Endothelial cell of umbilical vein (primary cell): ENCODE data around the gene DIAPH3. TPM values are rescaled to one million over a fixed set of nuclear protein-coding genes. Genes with fewer than 3 reads are reported as not detected.

Experiments used
- BruUV-seq: library from RNA; stranded (reverse); fragments of 400-500 nt; replicated peaks from 2 replicates; lab custom pipeline; 2021; lab: Mats Ljungman, UMichigan
- CTCF ChIA-PET: fragments of 300-600, 350-600 bp; sonication (Branson Sonifier 250); formaldehyde crosslinking; loops from one replicate; lab custom pipeline; 2021; ENCODE audit warnings: antibody characterized with exemption, inconsistent platforms; lab: Charles Lee
- POLR2A ChIA-PET: fragments of 300-600, 350-600 bp; sonication (Branson Sonifier 250); formaldehyde crosslinking; loops from one replicate; lab custom pipeline; 2021; ENCODE audit warnings: antibody characterized with exemption, inconsistent platforms; lab: Charles Lee
- DNase-seq: peaks from one replicate; pipeline ENCODE4 v3.0.0-alpha.2; 2011; ENCODE audit warnings: low read depth, low spot score
- FAIRE-seq: peaks from 2 replicates; lab custom pipeline; 2011; peaks lifted over from hg19 to GRCh38; lab: Jason Lieb, UNC
- H2AFZ ChIP-seq: 2 replicates; pipeline ENCODE4 v1.6.0; 2012; ENCODE audit warnings: low read depth, low read length, control low read depth, inconsistent platforms
- H3K27ac ChIP-seq: 2 replicates; pipeline ENCODE4 v1.5.1; 2011; ENCODE audit warnings: low read depth, mild to moderate bottlenecking, control low read depth, low read length, moderate library complexity; ENCODE audit not compliant: insufficient read depth
- H3K27me3 ChIP-seq, 2 experiments: 2 replicates each; pipeline versions ENCODE4 v1.6.0 to v1.6.1; 2011; ENCODE audit warnings: low read length in 2 of 2, mixed read lengths in 1 of 2; ENCODE audit not compliant: control insufficient read depth in 2 of 2, insufficient read depth in 2 of 2
- H3K36me3 ChIP-seq, 2 experiments: 2 replicates in 1 of 2; 3 replicates in 1 of 2; pipeline ENCODE4 v1.5.1; 2011; ENCODE audit warnings: low read length in 2 of 2, mild to moderate bottlenecking in 1 of 2, moderate library complexity in 1 of 2; ENCODE audit not compliant: control insufficient read depth in 2 of 2, insufficient read depth in 2 of 2; ENCODE audit errors: extremely low read depth in 1 of 2
- H3K4me1 ChIP-seq: 3 replicates; pipeline ENCODE4 v1.5.1; 2011; ENCODE audit warnings: mild to moderate bottlenecking, low read length; ENCODE audit not compliant: control insufficient read depth, insufficient read depth; ENCODE audit errors: extremely low read depth
- H3K4me2 ChIP-seq: 2 replicates; pipeline ENCODE4 v1.6.1; 2011; ENCODE audit warnings: low read length, control low read depth, mixed read lengths; ENCODE audit not compliant: insufficient read depth
- H3K4me3 ChIP-seq, 3 experiments: fragments of 200-600 bp in 1 of 3; sonication (generic), shearing (Covaris generic) in 1 of 3; replicated peaks in 1 of 3; 2 replicates each; pipeline ENCODE4 v1.5.1; 2011 to 2016; ENCODE audit warnings: control low read depth in 3 of 3, low read length in 3 of 3, mild to moderate bottlenecking in 2 of 3, inconsistent platforms in 1 of 3, low read depth in 1 of 3, moderate library complexity in 1 of 3; ENCODE audit not compliant: insufficient read depth in 1 of 3
- H3K79me2 ChIP-seq: 2 replicates; pipeline ENCODE4 v1.6.0; 2012; ENCODE audit warnings: low read length, inconsistent platforms; ENCODE audit not compliant: control insufficient read depth, insufficient read depth
- H3K9ac ChIP-seq: replicated peaks from 2 replicates; pipeline ENCODE3; 2011; ENCODE audit warnings: low read length, control low read depth; ENCODE audit not compliant: insufficient read depth; ENCODE audit errors: extremely low read depth
- H3K9me1 ChIP-seq: replicated peaks from 3 replicates; pipeline ENCODE4 v1.6.0; 2011; ENCODE audit warnings: mild to moderate bottlenecking, low read length; ENCODE audit not compliant: control insufficient read depth, insufficient read depth; ENCODE audit errors: extremely low read depth
- H3K9me3 ChIP-seq: replicated peaks from 2 replicates; pipeline ENCODE4 v1.5.1; 2012; ENCODE audit warnings: low read length, inconsistent platforms; ENCODE audit not compliant: control insufficient read depth, insufficient read depth
- H4K20me1 ChIP-seq: replicated peaks from 2 replicates; pipeline ENCODE3; 2011; ENCODE audit warnings: mild to moderate bottlenecking, low read length; ENCODE audit not compliant: control insufficient read depth, insufficient read depth; ENCODE audit errors: extremely low read depth
- EZH2 ChIP-seq: IDR thresholded peaks from 2 replicates; pipeline ENCODE4 v1.6.1; 2012; ENCODE audit warnings: borderline replicate concordance, low read depth, mild to moderate bottlenecking, moderate library complexity, low read length, inconsistent platforms; ENCODE audit not compliant: severe bottlenecking
- FOS ChIP-seq: IDR thresholded peaks from 2 replicates; pipeline ENCODE4 v1.6.1; 2011; ENCODE audit warnings: mild to moderate bottlenecking, low read length, moderate library complexity, borderline replicate concordance; ENCODE audit not compliant: insufficient read depth
- GATA2 ChIP-seq: IDR thresholded peaks from 2 replicates; pipeline ENCODE4 v1.7.0; 2011; ENCODE audit warnings: low read depth, mild to moderate bottlenecking, moderate library complexity, mixed read lengths, low read length; ENCODE audit not compliant: insufficient read length, insufficient read depth
- JUN ChIP-seq: IDR thresholded peaks from 2 replicates; pipeline ENCODE4 v1.6.1; 2011; ENCODE audit warnings: borderline replicate concordance, low read depth; ENCODE audit not compliant: insufficient read length, insufficient read depth
- MYC ChIP-seq: IDR thresholded peaks from one replicate; pipeline ENCODE4 v1.6.1; 2011; ENCODE audit warnings: mild to moderate bottlenecking, low read depth, low read length
- POLR2A ChIP-seq: IDR thresholded peaks from 2 replicates; pipeline ENCODE4 v1.6.1; 2012; ENCODE audit warnings: low read depth, mild to moderate bottlenecking, control low read depth, low read length
- POLR2AphosphoS5 ChIP-seq: IDR thresholded peaks from 2 replicates; pipeline ENCODE4 v1.6.1; 2012; ENCODE audit warnings: low read depth, mild to moderate bottlenecking, control low read depth, low read length, moderate library complexity; ENCODE audit not compliant: insufficient read depth
- dilution Hi-C: fragments of 300-500 bp; cut with MboI; formaldehyde crosslinking; loops from one replicate; pipeline ENCODE4 v1.15.0; 2019; ENCODE audit warnings: low sequenced_read_pairs; ENCODE audit not compliant: extremely low pct_ligation_motif_present
- intact Hi-C: fragments of 100-400 bp; cut with micrococcal nuclease; formaldehyde crosslinking; loops from one replicate; pipeline ENCODE4 v1.10.0; 2022
- polyA plus RNA-seq, 4 experiments: library from polyadenylated mRNA; depleted of rRNA in 3 of 4; stranded (reverse) in 3 of 4; unstranded in 1 of 4; fragments of >200 nt; gene quantifications; 2 replicates each; pipeline versions ENCODE4 v1.2.1 to v1.2.3, GENCODE V29; 2011 to 2012; ENCODE audit warnings: missing spikeins in 1 of 4
- total RNA-seq: library from RNA; stranded (reverse); gene quantifications from 2 replicates; pipeline ENCODE4 v1.2.3, GENCODE V29; 2021
- TF ChIP-seq, protein P1 (sequence below), 2 donors: IDR thresholded peaks; 1 replicate in 1 of 2; 2 replicates in 1 of 2; pipeline ENCODE4 v1.5.1; 2011; ENCODE audit warnings: low read length in 2 of 2, mild to moderate bottlenecking in 2 of 2, moderate library complexity in 2 of 2, control low read depth in 1 of 2, inconsistent platforms in 1 of 2, low read depth in 1 of 2; ENCODE audit not compliant: insufficient read depth in 1 of 2; ENCODE audit errors: extremely low read depth in 1 of 2
- TF ChIP-seq, protein P2 (sequence below): IDR thresholded peaks from 2 replicates; pipeline ENCODE4 v1.6.1; 2011; ENCODE audit not compliant: insufficient read depth, insufficient read length

DIAPH3 gene
- total and polyA plus RNA-seq, 2 donors (not counting 3 experiments of a cell fraction or from before 2014, with no cell fraction given): 9.9 to 44.0 TPM

DNA sequence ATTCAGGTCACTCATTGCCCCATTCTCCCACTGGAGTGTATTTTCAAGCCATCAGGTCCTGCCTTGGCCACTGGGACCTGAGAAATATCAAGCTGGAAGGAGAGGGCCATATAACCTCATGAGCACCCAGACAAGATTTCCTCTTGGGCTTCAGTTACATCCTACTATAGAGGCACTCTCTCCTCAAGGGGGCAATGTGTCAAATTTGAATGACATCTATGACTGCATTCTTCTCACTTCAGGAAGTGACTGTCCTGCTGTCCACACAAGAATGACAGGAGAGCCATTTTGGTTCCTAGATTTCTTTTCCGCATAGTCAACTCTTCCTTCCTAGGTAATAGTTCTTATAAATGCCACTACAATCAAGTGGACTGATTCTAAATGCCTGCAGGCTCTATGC is 416.2 kb downstream of the DIAPH3 start:
- dilution Hi-C loops: no loop called here
- CTCF ChIA-PET: no interaction called here

More for the DNA sequence above, 416.2 kb downstream of the DIAPH3 start:
- no TSS peak for BruUV-seq
- Histone ChIP-seq H3K4me1 (no peaks in the 10 kb centered on the region), H3K9me1 (no peaks in the 10 kb centered on the region), H3K4me3 (no peak overlapping the region), H3K9me3 (no peaks in the 10 kb centered on the region), H2AFZ (no peak overlapping the region), H3K79me2 (no peaks in the 10 kb centered on the region), H3K4me2 (no peak overlapping the region), H3K9ac (no peak overlapping the region), H3K36me3 (no peaks in the 10 kb centered on the region), H3K27ac (no peak overlapping the region), H4K20me1 (no peaks in the 10 kb centered on the region), H3K27me3 (no peaks in the 10 kb centered on the region)
- POLR2A ChIA-PET: no interaction called here
- FAIRE-seq: no peak
- TF ChIP-seq EZH2 (no peak), POLR2A (no peak), JUN (no peak), GATA2 (no peak), FOS (no peak), MYC (no peak), POLR2AphosphoS5 (no peak)
- TF ChIP-seq, protein P1, sequence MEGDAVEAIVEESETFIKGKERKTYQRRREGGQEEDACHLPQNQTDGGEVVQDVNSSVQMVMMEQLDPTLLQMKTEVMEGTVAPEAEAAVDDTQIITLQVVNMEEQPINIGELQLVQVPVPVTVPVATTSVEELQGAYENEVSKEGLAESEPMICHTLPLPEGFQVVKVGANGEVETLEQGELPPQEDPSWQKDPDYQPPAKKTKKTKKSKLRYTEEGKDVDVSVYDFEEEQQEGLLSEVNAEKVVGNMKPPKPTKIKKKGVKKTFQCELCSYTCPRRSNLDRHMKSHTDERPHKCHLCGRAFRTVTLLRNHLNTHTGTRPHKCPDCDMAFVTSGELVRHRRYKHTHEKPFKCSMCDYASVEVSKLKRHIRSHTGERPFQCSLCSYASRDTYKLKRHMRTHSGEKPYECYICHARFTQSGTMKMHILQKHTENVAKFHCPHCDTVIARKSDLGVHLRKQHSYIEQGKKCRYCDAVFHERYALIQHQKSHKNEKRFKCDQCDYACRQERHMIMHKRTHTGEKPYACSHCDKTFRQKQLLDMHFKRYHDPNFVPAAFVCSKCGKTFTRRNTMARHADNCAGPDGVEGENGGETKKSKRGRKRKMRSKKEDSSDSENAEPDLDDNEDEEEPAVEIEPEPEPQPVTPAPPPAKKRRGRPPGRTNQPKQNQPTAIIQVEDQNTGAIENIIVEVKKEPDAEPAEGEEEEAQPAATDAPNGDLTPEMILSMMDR (IDR thresholded peaks at IDR 0.05; ENCODE audit: extremely low read depth in 1 of 2, insufficient read depth in 1 of 2, low read depth in 1 of 2, low read length in 2 of 2): no peak
- TF ChIP-seq, protein P2, sequence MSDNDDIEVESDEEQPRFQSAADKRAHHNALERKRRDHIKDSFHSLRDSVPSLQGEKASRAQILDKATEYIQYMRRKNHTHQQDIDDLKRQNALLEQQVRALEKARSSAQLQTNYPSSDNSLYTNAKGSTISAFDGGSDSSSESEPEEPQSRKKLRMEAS: no peak
- intact Hi-C loops: no loop called here
- DNase-seq: no peak
